Type B pancreatic cell (in vitro differentiated cells): ENCODE data around the gene CYP2B6. TPM values are rescaled to one million over a fixed set of nuclear protein-coding genes. Genes with fewer than 3 reads are reported as not detected.
A peak's percentile ranks its signal among the peaks of the same experiment; 100 is the strongest.
"Not testable (repeated sequence)": the region's sequence is repeated elsewhere in the genome, so short reads cannot be mapped to it uniquely, and the experiment has no call there.

Experiments used
- DNase-seq: peaks from one replicate; pipeline ENCODE4 v3.0.0; 2021; ENCODE audit warnings: mixed read lengths; ENCODE audit not compliant: unreplicated experiment; ENCODE audit errors: extremely low spot score
- H3K27ac Mint-ChIP-seq: 2 replicates; pipeline ENCODE4 v1.8.0; 2021; ENCODE audit warnings: mild to moderate bottlenecking, mixed read lengths
- H3K27me3 Mint-ChIP-seq: 2 replicates; pipeline ENCODE4 v1.8.0; 2021; ENCODE audit warnings: mixed read lengths
- H3K36me3 Mint-ChIP-seq: 2 replicates; pipeline ENCODE4 v1.8.0; 2021; ENCODE audit warnings: mixed read lengths
- H3K4me1 Mint-ChIP-seq: one replicate; pipeline ENCODE4 v1.8.0; 2021; ENCODE audit warnings: mixed read lengths; ENCODE audit not compliant: unreplicated experiment
- H3K4me3 Mint-ChIP-seq: 2 replicates; pipeline ENCODE4 v1.8.0; 2021; ENCODE audit warnings: mild to moderate bottlenecking, mixed read lengths
- H3K9me3 Mint-ChIP-seq: 2 replicates; pipeline ENCODE4 v1.8.0; 2021; ENCODE audit warnings: mixed read lengths
- CTCF ChIP-seq: fragments of 200-600 bp; sonication (generic); conservative IDR thresholded peaks from 2 replicates; pipeline ENCODE4 v1.5.0; 2021; ENCODE audit warnings: antibody characterized with exemption, mild to moderate bottlenecking
- total RNA-seq: library from RNA; stranded (reverse); gene quantifications from 2 replicates; pipeline ENCODE4 v1.2.1, GENCODE V29; 2021; ENCODE audit warnings: low replicate concordance

The CYP2B6 gene
- total RNA-seq, 1 donor from 2014 or later: 0.53 TPM

GRCh38 chr19:41030651-41031050 lies 39.6 kb downstream of the CYP2B6 start:
- H3K9me3 Mint-ChIP-seq: peaks cover 5% of the 10 kb centered on the region
- H3K27me3 Mint-ChIP-seq: peaks cover 12% of the 10 kb centered on the region
- H3K27ac Mint-ChIP-seq: no peak overlapping the region
- no peak overlapping the region for H3K4me3 Mint-ChIP-seq
- no peak for DNase-seq
- TF ChIP-seq CTCF: no peak
- no peaks in the 10 kb centered on the region for H3K36me3 Mint-ChIP-seq
- H3K4me1 Mint-ChIP-seq: peaks cover 5% of the 10 kb centered on the region

DNA sequence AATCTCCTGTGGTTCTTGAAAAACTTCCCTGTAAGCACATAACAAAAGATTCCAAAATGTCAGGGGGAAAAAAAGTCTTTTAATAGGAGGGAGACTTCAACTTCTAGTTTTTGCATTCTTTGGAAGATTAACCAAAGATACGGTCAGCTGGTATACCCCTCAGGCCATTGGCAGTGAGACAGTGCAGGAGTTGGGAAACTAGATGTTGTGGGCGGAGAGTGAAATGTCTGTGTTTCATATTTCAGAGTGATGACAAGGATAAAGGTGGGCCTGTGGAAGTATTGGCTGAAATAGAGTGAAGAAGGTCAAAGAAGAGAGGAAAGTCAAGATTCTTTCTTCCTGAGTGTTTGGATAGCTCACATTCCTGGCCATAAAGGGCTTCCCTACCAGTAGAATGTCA lies 40.8 kb downstream of the CYP2B6 start:
- DNase-seq: no peak
- H3K27ac Mint-ChIP-seq: peak overlapping the region; percentile 75
- peaks cover 5% of the 10 kb centered on the region for H3K9me3 Mint-ChIP-seq
- no peak for TF ChIP-seq CTCF
- no peaks in the 10 kb centered on the region for H3K36me3 Mint-ChIP-seq
- peaks cover 8% of the 10 kb centered on the region for H3K27me3 Mint-ChIP-seq
- H3K4me3 Mint-ChIP-seq: peak overlapping the region; percentile 3
- peaks cover 5% of the 10 kb centered on the region for H3K4me1 Mint-ChIP-seq

DNA sequence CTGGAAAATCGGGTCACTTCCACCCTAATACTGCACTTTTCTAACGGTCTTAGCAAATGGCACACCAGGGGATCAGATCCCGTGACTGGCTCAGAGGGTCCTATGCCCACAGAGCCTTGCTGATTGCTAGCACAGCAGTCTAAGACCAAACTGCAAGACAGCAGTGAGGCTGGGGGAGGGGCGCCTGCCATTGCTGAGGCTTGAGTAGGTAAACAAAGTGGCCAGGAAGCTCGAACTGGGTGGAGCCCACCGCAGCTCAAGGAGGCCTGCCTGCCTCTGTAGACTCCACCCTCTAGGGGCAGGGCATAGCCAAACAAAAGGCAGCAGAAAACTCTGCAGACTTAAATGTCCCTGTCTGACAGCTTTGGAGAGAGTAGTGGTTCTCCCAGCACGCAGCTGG lies 42.2 kb downstream of the CYP2B6 start:
- H3K36me3 Mint-ChIP-seq, H3K27ac Mint-ChIP-seq, H3K4me1 Mint-ChIP-seq, H3K4me3 Mint-ChIP-seq, DNase-seq, H3K9me3 Mint-ChIP-seq: not testable (repeated sequence)
- peaks cover 10% of the 10 kb centered on the region for H3K27me3 Mint-ChIP-seq

GRCh38 chr19:41039806-41040205 lies 48.7 kb downstream of the CYP2B6 start:
- no peak for TF ChIP-seq CTCF
- H3K4me1 Mint-ChIP-seq: no peaks in the 10 kb centered on the region
- H3K4me3 Mint-ChIP-seq: no peak overlapping the region
- DNase-seq: no peak
- no peak overlapping the region for H3K27ac Mint-ChIP-seq
- H3K27me3 Mint-ChIP-seq: peaks cover 10% of the 10 kb centered on the region
- H3K36me3 Mint-ChIP-seq: no peaks in the 10 kb centered on the region
- no peaks in the 10 kb centered on the region for H3K9me3 Mint-ChIP-seq

GRCh38 chr19:41045095-41045494 lies 54.0 kb downstream of the CYP2B6 start:
- not testable (repeated sequence) for H3K27me3 Mint-ChIP-seq, H3K9me3 Mint-ChIP-seq, H3K27ac Mint-ChIP-seq, H3K4me3 Mint-ChIP-seq, H3K4me1 Mint-ChIP-seq, H3K36me3 Mint-ChIP-seq, DNase-seq

DNA sequence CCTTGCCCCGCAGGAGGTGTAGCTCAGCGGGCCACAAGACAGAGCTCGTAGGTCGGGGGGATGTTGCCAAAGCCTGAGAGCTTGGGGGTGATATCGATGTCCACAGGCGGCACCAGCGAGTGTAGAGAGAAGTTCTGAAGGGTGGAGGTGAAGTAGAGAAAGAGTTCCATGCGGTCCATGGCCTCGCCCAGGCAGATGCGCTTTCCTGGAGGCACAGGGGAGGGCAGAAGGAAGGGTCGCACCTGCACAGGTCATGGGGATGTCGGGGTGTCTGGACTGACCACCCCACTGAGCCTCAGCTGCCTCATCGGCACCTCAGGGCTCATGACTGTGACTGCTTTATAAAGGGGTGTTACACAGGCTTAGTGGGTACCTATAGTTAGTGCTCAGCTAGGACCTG lies 59.3 kb downstream of the CYP2B6 start:
- no peaks in the 10 kb centered on the region for H3K36me3 Mint-ChIP-seq
- no peak overlapping the region for H3K4me3 Mint-ChIP-seq
- no peaks in the 10 kb centered on the region for H3K9me3 Mint-ChIP-seq

DNA sequence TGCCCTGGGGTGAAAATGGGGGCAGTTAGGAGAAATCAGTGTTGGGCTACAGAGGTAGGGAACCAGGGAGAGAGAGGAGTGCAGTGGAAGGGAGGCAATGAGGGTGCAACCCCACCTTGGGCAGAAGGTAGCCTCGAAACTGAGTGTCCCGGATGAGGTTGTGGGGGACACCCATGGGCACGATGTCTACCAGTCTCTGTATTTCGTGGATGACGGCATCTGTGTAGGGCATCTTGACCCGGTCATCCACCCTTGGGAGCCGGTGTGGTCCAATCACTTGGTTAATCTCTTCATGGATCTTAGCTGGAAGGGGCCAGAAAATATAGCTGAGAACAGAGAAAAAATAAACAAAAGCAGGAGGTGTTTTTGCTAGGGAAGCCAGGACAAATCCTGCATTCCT lies 61.1 kb downstream of the CYP2B6 start:
- H3K4me1 Mint-ChIP-seq, H3K36me3 Mint-ChIP-seq, H3K4me3 Mint-ChIP-seq, H3K27ac Mint-ChIP-seq, H3K9me3 Mint-ChIP-seq, DNase-seq: not testable (repeated sequence)
- peaks cover 26% of the 10 kb centered on the region for H3K27me3 Mint-ChIP-seq

More for the DNA sequence above, 59.3 kb downstream of the CYP2B6 start:
- Mint-ChIP-seq H3K27me3 (peaks cover 18% of the 10 kb centered on the region), H3K4me1 (no peaks in the 10 kb centered on the region), H3K27ac (no peak overlapping the region)
- TF ChIP-seq CTCF: no peak
- no peak for DNase-seq

DNA sequence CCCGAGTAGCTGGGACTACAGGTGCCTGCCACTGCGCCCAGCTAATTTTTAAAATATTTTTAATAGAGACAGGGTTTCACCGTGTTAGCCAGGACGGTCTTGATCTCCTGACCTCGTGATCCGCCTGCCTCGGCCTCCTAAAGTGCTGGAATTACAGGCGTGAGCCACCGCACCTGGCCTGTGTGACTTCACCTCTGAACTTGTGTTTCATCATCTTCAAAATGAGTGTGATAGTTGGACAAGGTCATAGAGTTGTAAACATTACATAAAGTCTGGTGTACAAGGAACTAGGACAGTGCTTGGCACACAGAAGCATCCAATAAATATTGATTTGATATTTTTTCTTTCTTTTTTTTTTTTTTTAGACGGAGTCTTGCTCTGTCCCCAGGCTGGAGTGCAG lies 62.2 kb downstream of the CYP2B6 start:
- H3K4me1 Mint-ChIP-seq, H3K36me3 Mint-ChIP-seq, DNase-seq, H3K27ac Mint-ChIP-seq, H3K9me3 Mint-ChIP-seq, H3K4me3 Mint-ChIP-seq: not testable (repeated sequence)
- peaks cover 30% of the 10 kb centered on the region for H3K27me3 Mint-ChIP-seq
